ENCODE results near the gene HSBP1.

The HSBP1 gene

GRCh38 chr16:83806036-83806435 is 1.7 kb upstream of the HSBP1 start:
- Histone ChIP-seq H3K36me3 (ENCODE audit: control insufficient read depth, low read depth, low read length) (peaks cover 11% of the 10 kb centered on the region), H3K9ac (ENCODE audit: low read length) (no peak overlapping the region), H3K27ac (ENCODE audit: low read length) (no peak overlapping the region), H3K4me3 (ENCODE audit: low read length) (no peak overlapping the region), H3K27me3 (ENCODE audit: control insufficient read depth, insufficient read depth, low read length) (no peaks in the 10 kb centered on the region), H3K4me1 (ENCODE audit: control insufficient read depth, low read depth, low read length) (peaks cover 12% of the 10 kb centered on the region), H3K9me3 (ENCODE audit: control insufficient read depth, low read depth, low read length) (no peaks in the 10 kb centered on the region)

- peaks cover 12% of the 10 kb centered on the region for H3K4me1 ChIP-seq (ENCODE audit: control insufficient read depth, low read depth, low read length)
- H3K27me3 ChIP-seq (ENCODE audit: control insufficient read depth, insufficient read depth, low read length), result no peaks in the 10 kb centered on the region
- no peaks in the 10 kb centered on the region for H3K9me3 ChIP-seq (ENCODE audit: control insufficient read depth, low read depth, low read length)
- H3K36me3 ChIP-seq (ENCODE audit: control insufficient read depth, low read depth, low read length), result peaks cover 17% of the 10 kb centered on the region
- H3K27ac ChIP-seq (ENCODE audit: low read length), result no peak overlapping the region
- H3K4me3 ChIP-seq (ENCODE audit: low read length), result no peak overlapping the region
- H3K9ac ChIP-seq (ENCODE audit: low read length), result no peak overlapping the region
Measured at GRCh38 chr16:83806731-83807130, 1.0 kb upstream of the HSBP1 start.

- Histone ChIP-seq H3K9ac (ENCODE audit: low read length) (no peak overlapping the region), H3K4me1 (ENCODE audit: control insufficient read depth, low read depth, low read length) (peaks cover 8% of the 10 kb centered on the region), H3K27ac (ENCODE audit: low read length) (no peak overlapping the region), H3K27me3 (ENCODE audit: control insufficient read depth, insufficient read depth, low read length) (no peaks in the 10 kb centered on the region), H3K4me3 (ENCODE audit: low read length) (no peak overlapping the region), H3K9me3 (ENCODE audit: control insufficient read depth, low read depth, low read length) (no peaks in the 10 kb centered on the region), H3K36me3 (ENCODE audit: control insufficient read depth, low read depth, low read length) (peaks cover 23% of the 10 kb centered on the region)
Measured at GRCh38 chr16:83807327-83807709, 460 bp upstream of the HSBP1 start.

- H3K36me3 ChIP-seq (ENCODE audit: control insufficient read depth, low read depth, low read length), result peaks cover 25% of the 10 kb centered on the region
- no peak overlapping the region for H3K27ac ChIP-seq (ENCODE audit: low read length)
- H3K9ac ChIP-seq (ENCODE audit: low read length), result peak overlapping the region; percentile 74
- peaks cover 11% of the 10 kb centered on the region for H3K4me1 ChIP-seq (ENCODE audit: control insufficient read depth, low read depth, low read length)
- H3K27me3 ChIP-seq (ENCODE audit: control insufficient read depth, insufficient read depth, low read length), result no peaks in the 10 kb centered on the region
- H3K9me3 ChIP-seq (ENCODE audit: control insufficient read depth, low read depth, low read length), result no peaks in the 10 kb centered on the region
- H3K4me3 ChIP-seq (ENCODE audit: low read length), result peak overlapping the region; percentile 78
Measured at GRCh38 chr16:83808573-83809014, 816 bp downstream of the HSBP1 start.

DNA sequence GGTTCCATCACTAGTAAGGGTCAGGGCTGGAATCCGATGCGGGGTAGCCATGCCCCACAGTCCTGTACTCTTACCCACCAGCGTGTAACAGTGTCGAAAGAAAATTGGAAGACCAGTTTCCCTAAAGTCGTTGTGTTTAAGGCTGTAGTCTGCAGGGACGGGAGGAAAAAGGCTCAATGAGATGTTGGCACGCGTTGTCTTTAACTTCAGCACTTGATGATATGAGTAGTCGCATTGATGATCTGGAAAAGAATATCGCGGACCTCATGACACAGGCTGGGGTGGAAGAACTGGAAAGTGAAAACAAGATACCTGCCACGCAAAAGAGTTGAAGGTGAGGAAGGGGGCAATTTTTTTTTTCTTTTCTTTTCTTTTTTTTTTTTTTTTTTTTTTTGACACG is 1.3 kb downstream of the HSBP1 start:
- Histone ChIP-seq H3K9me3 (ENCODE audit: control insufficient read depth, low read depth, low read length) (no peaks in the 10 kb centered on the region), H3K4me3 (ENCODE audit: low read length) (peak overlapping the region; percentile 78), H3K27ac (ENCODE audit: low read length) (no peak overlapping the region), H3K9ac (ENCODE audit: low read length) (peak overlapping the region; percentile 74), H3K36me3 (ENCODE audit: control insufficient read depth, low read depth, low read length) (peaks cover 25% of the 10 kb centered on the region), H3K4me1 (ENCODE audit: control insufficient read depth, low read depth, low read length) (peaks cover 16% of the 10 kb centered on the region), H3K27me3 (ENCODE audit: control insufficient read depth, insufficient read depth, low read length) (no peaks in the 10 kb centered on the region)

DNA sequence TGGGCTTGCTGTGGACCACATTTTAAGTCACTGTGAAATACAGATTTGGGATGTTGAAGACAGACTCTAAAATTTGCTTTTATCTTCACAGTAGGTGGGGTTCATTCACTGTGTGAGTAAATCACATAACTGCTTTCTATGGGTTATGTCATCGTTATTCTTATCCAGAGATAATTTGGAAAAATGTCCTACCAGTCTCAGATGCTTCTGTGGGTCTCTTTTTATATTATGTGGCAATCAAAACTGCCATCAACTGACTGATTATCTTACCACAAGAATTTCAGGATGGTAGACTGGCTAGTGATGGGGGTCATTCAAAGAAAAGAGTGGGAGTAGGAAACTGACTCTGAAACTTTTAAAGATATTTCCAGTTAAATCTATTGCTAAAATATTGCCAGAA is 3.1 kb downstream of the HSBP1 start:
- Histone ChIP-seq H3K27me3 (ENCODE audit: control insufficient read depth, insufficient read depth, low read length) (no peaks in the 10 kb centered on the region), H3K4me3 (ENCODE audit: low read length) (no peak overlapping the region), H3K9ac (ENCODE audit: low read length) (no peak overlapping the region), H3K36me3 (ENCODE audit: control insufficient read depth, low read depth, low read length) (peaks cover 25% of the 10 kb centered on the region), H3K9me3 (ENCODE audit: control insufficient read depth, low read depth, low read length) (no peaks in the 10 kb centered on the region), H3K27ac (ENCODE audit: low read length) (no peak overlapping the region), H3K4me1 (ENCODE audit: control insufficient read depth, low read depth, low read length) (peaks cover 17% of the 10 kb centered on the region)

DNA sequence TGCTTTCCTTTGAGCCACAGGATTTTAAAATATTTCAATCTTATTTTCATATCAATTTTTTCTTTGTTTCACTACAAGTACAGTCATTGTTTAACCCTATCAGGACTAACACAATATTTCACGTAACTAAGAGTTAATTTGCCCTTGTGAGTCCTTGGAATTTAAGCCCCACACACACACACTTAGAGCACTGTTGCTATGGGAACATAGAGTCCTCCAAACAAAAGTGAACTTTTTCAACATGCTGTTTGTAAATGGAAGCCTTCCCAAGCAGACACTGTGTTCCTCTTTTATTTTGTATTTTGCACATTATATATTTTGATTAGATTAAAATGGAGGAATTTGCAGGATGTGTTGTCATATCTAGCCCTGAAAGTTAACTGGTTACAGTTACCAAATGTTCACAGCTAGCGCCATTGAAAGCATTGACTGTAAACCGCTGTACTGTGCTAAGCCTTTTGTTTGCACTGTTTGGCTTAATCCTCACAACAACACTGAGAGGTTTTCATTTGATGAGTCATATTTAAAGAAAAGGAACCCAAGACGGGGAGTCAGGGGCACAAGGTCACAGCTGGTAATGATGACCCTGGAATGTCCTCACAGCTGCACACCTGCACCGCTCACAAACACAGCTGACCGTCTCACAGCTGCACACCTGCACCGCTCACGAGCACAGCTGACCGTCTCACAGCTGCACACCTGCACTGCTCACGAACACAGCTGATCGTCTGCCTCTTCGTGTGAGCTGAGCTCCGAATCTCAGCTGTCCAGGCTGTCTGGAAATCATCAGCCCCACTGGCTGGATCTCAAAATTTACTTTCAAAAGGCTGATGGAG is 6.3 kb downstream of the HSBP1 start:
- Histone ChIP-seq H3K9ac (ENCODE audit: low read length) (peak overlapping the region; percentile 10), H3K4me3 (ENCODE audit: low read length) (no peak overlapping the region), H3K36me3 (ENCODE audit: control insufficient read depth, low read depth, low read length) (peaks cover 25% of the 10 kb centered on the region), H3K4me1 (ENCODE audit: control insufficient read depth, low read depth, low read length) (peaks cover 17% of the 10 kb centered on the region), H3K27ac (ENCODE audit: low read length) (peak overlapping the region; percentile 36), H3K9me3 (ENCODE audit: control insufficient read depth, low read depth, low read length) (no peaks in the 10 kb centered on the region), H3K27me3 (ENCODE audit: control insufficient read depth, insufficient read depth, low read length) (no peaks in the 10 kb centered on the region)

- H3K36me3 ChIP-seq (ENCODE audit: control insufficient read depth, low read depth, low read length), result peaks cover 25% of the 10 kb centered on the region
- peak overlapping the region; percentile 10 for H3K9ac ChIP-seq (ENCODE audit: low read length)
- H3K27me3 ChIP-seq (ENCODE audit: control insufficient read depth, insufficient read depth, low read length), result no peaks in the 10 kb centered on the region
- H3K27ac ChIP-seq (ENCODE audit: low read length), result peak overlapping the region; percentile 36
- H3K9me3 ChIP-seq (ENCODE audit: control insufficient read depth, low read depth, low read length), result no peaks in the 10 kb centered on the region
- peaks cover 17% of the 10 kb centered on the region for H3K4me1 ChIP-seq (ENCODE audit: control insufficient read depth, low read depth, low read length)
- no peak overlapping the region for H3K4me3 ChIP-seq (ENCODE audit: low read length)
Measured at GRCh38 chr16:83814659-83814985, 6.8 kb downstream of the HSBP1 start.

DNA sequence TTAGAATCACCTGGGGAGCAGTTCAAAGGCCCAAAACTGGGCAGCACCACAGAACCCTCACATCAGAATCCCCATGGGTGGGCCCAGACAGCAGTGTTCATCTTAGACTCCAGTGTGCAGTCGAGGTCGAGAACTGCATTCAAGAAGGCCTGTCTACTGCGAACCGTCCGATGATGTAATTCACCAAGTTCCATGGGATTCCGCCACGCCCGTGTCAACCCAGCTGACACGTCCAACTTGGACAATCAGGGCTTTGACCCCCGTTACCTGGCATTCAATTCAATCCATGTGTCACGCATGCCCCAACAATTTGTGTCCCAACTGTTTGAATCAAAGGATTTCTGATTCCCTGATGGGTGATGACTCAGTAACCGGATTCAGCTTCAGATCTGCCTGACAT is 9.2 kb downstream of the HSBP1 start:
- H3K36me3 ChIP-seq (ENCODE audit: control insufficient read depth, low read depth, low read length), result peaks cover 6% of the 10 kb centered on the region
- H3K27me3 ChIP-seq (ENCODE audit: control insufficient read depth, insufficient read depth, low read length), result no peaks in the 10 kb centered on the region
- H3K9me3 ChIP-seq (ENCODE audit: control insufficient read depth, low read depth, low read length), result no peaks in the 10 kb centered on the region
- no peak overlapping the region for H3K4me3 ChIP-seq (ENCODE audit: low read length)
- peaks cover 17% of the 10 kb centered on the region for H3K4me1 ChIP-seq (ENCODE audit: control insufficient read depth, low read depth, low read length)
- H3K27ac ChIP-seq (ENCODE audit: low read length), result no peak overlapping the region
- no peak overlapping the region for H3K9ac ChIP-seq (ENCODE audit: low read length)

DNA sequence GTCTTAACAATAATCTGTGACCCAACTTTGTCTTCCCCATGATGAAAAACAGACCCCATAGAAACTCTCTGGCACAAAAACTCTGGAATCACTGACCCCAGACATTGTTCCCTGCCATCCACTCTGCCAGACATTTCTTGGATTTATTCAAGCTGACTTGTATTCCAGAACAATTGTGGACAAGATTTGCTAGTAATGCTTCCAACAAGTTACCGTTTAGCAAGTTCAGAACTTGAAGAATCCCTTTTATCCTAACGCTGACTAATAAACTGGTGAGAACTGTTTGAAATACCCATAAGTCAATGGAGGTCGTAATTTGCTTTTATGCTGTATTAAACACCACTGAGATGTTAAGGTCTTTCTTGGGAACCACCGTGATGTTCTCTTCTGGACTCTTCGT is 10.5 kb downstream of the HSBP1 start:
- no peak overlapping the region for H3K27ac ChIP-seq (ENCODE audit: low read length)
- no peaks in the 10 kb centered on the region for H3K27me3 ChIP-seq (ENCODE audit: control insufficient read depth, insufficient read depth, low read length)
- H3K4me3 ChIP-seq (ENCODE audit: low read length), result no peak overlapping the region
- H3K9ac ChIP-seq (ENCODE audit: low read length), result no peak overlapping the region
- H3K36me3 ChIP-seq (ENCODE audit: control insufficient read depth, low read depth, low read length), result no peaks in the 10 kb centered on the region
- peaks cover 12% of the 10 kb centered on the region for H3K4me1 ChIP-seq (ENCODE audit: control insufficient read depth, low read depth, low read length)
- no peaks in the 10 kb centered on the region for H3K9me3 ChIP-seq (ENCODE audit: control insufficient read depth, low read depth, low read length)

GRCh38 chr16:83819361-83819760 is 11.6 kb downstream of the HSBP1 start:
- Histone ChIP-seq H3K4me1 (ENCODE audit: control insufficient read depth, low read depth, low read length) (peaks cover 2% of the 10 kb centered on the region), H3K9ac (ENCODE audit: low read length) (no peak overlapping the region), H3K27ac (ENCODE audit: low read length) (no peak overlapping the region), H3K27me3 (ENCODE audit: control insufficient read depth, insufficient read depth, low read length) (no peaks in the 10 kb centered on the region), H3K9me3 (ENCODE audit: control insufficient read depth, low read depth, low read length) (no peaks in the 10 kb centered on the region), H3K4me3 (ENCODE audit: low read length) (no peak overlapping the region), H3K36me3 (ENCODE audit: control insufficient read depth, low read depth, low read length) (no peaks in the 10 kb centered on the region)

Measured in iPS-18a (cell line).